DMS53 (cell line): ENCODE measurements around the gene LIMK2.
"Not testable (repeated sequence)": the region's sequence is repeated elsewhere in the genome, so short reads cannot be mapped to it uniquely, and the experiment has no call there.

ENCODE experiments used
- DNase-seq: peaks from one replicate; lab custom pipeline; 2025; lab: John Stamatoyannopoulos, UW

Gene LIMK2

GRCh38 chr22:31211862-31212730 is at the start of gene LIMK2:
LIMK2 (plus strand) TSS chr22:31212298; CDS start chr22:31212409, 111 bp downstream.
- peak; percentile 87 for DNase-seq

GRCh38 chr22:31170971-31171370 is 41.1 kb upstream of the LIMK2 start:
- no peak for DNase-seq

- not testable (repeated sequence) for DNase-seq
These were observed 40.4 kb upstream of the LIMK2 start for GRCh38 chr22:31171734-31172133.

- DNase-seq: no peak
These were observed 38.5 kb upstream of the LIMK2 start for GRCh38 chr22:31173386-31174145.

- no peak for DNase-seq
These were observed 35.2 kb upstream of the LIMK2 start for GRCh38 chr22:31176923-31177322.

GRCh38 chr22:31177420-31178162 is 34.5 kb upstream of the LIMK2 start:
- DNase-seq: no peak

GRCh38 chr22:31178859-31179258 is 33.2 kb upstream of the LIMK2 start:
- no peak for DNase-seq

GRCh38 chr22:31179345-31179744 is 32.8 kb upstream of the LIMK2 start:
- peak; percentile 61 for DNase-seq

GRCh38 chr22:31184015-31184414 is 28.1 kb upstream of the LIMK2 start:
- DNase-seq: no peak

- no peak for DNase-seq
These were observed 27.0 kb upstream of the LIMK2 start for GRCh38 chr22:31185056-31185455.

GRCh38 chr22:31187627-31188026 is 24.5 kb upstream of the LIMK2 start:
- DNase-seq: no peak

GRCh38 chr22:31192513-31192912 is 19.6 kb upstream of the LIMK2 start:
- DNase-seq: no peak

GRCh38 chr22:31193092-31193491 is 19.0 kb upstream of the LIMK2 start:
- DNase-seq: no peak

GRCh38 chr22:31194681-31195080 is 17.4 kb upstream of the LIMK2 start:
- DNase-seq: not testable (repeated sequence)

- DNase-seq: no peak
These were observed 12.9 kb upstream of the LIMK2 start for GRCh38 chr22:31199187-31199586.

GRCh38 chr22:31204352-31204984 is 7.6 kb upstream of the LIMK2 start:
- not testable (repeated sequence) for DNase-seq

GRCh38 chr22:31205059-31205458 is 7.0 kb upstream of the LIMK2 start:
- not testable (repeated sequence) for DNase-seq

GRCh38 chr22:31206460-31206859 is 5.6 kb upstream of the LIMK2 start:
- DNase-seq: not testable (repeated sequence)

GRCh38 chr22:31206896-31207687 is 5.0 kb upstream of the LIMK2 start:
- peak; percentile 11 for DNase-seq

GRCh38 chr22:31210556-31211421 is 1.3 kb upstream of the LIMK2 start:
- DNase-seq: no peak
